SK-N-SH (cell line): ENCODE results near the gene PDZRN4. TPM values are rescaled to one million over a fixed set of nuclear protein-coding genes. Genes with fewer than 3 reads are reported as not detected.

ENCODE experiments used
- CTCF ChIA-PET: fragments of 300-600, 350-600 bp; formaldehyde crosslinking; extraction: SDS; loops from one replicate; lab custom pipeline; 2021; lab: Yijun Ruan, JAX
- POLR2A ChIA-PET: fragments of 350-600 bp; sonication (Branson Sonifier 250); formaldehyde crosslinking; extraction: SDS; loops from one replicate; lab custom pipeline; 2020; ENCODE audit warnings: antibody characterized with exemption, inconsistent platforms; lab: Yijun Ruan, JAX
- DNase-seq: peaks from one replicate; pipeline ENCODE4 v3.0.0; 2012
- H2AFZ ChIP-seq: fragments of 200-600 bp; sonication (generic); 2 replicates; pipeline ENCODE4 v1.8.1; 2016; ENCODE audit warnings: antibody characterized with exemption, mild to moderate bottlenecking, low read depth
- H3F3A ChIP-seq: fragments of 200-600 bp; sonication (generic); replicated peaks from 2 replicates; pipeline ENCODE3; 2016; ENCODE audit warnings: antibody characterized with exemption, mild to moderate bottlenecking; ENCODE audit not compliant: insufficient read depth
- H3K27ac ChIP-seq, 2 experiments: fragments of 200-500 bp in 1 of 2; fragments of 200-600 bp in 1 of 2; sonication (Bioruptor generic) in 1 of 2; sonication (generic), shearing (Covaris generic) in 1 of 2; 2 replicates each; pipeline versions ENCODE4 v1.5.1 to v1.6.1; 2014 to 2016; ENCODE audit warnings: low read depth in 2 of 2, inconsistent platforms in 1 of 2, low read length in 1 of 2, mild to moderate bottlenecking in 1 of 2, mixed read lengths in 1 of 2
- H3K27me3 ChIP-seq: fragments of 200-600 bp; sonication (generic), shearing (Covaris generic); 2 replicates; pipeline ENCODE4 v1.6.1; 2016; ENCODE audit warnings: mixed run types; ENCODE audit not compliant: insufficient read depth
- H3K36me3 ChIP-seq, 2 experiments: fragments of 200-500 bp in 1 of 2; fragments of 200-600 bp in 1 of 2; sonication (Bioruptor generic) in 1 of 2; sonication (generic) in 1 of 2; replicated peaks in 1 of 2; 2 replicates each; pipeline versions ENCODE3 to v1.5.1; 2014 to 2016; ENCODE audit warnings: low read length in 1 of 2, mild to moderate bottlenecking in 1 of 2; ENCODE audit not compliant: insufficient read depth in 2 of 2, control insufficient read depth in 1 of 2
- H3K4me1 ChIP-seq, 2 experiments: fragments of 200-500 bp in 1 of 2; fragments of 200-600 bp in 1 of 2; sonication (Bioruptor generic) in 1 of 2; sonication (generic), shearing (Covaris generic) in 1 of 2; 2 replicates each; pipeline versions ENCODE4 v1.5.1 to v1.6.1; 2014 to 2016; ENCODE audit warnings: low read depth in 1 of 2, low read length in 1 of 2, mixed run types in 1 of 2; ENCODE audit not compliant: insufficient read depth in 2 of 2, control insufficient read depth in 1 of 2
- H3K4me2 ChIP-seq: fragments of 200-600 bp; sonication (generic), shearing (Covaris generic); 2 replicates; pipeline ENCODE4 v1.6.1; 2017; ENCODE audit warnings: mixed run types
- H3K4me3 ChIP-seq, 2 experiments: fragments of 200-500 bp in 1 of 2; fragments of 200-600 bp in 1 of 2; sonication (Bioruptor generic) in 1 of 2; sonication (generic), shearing (Covaris generic) in 1 of 2; 2 replicates each; pipeline versions ENCODE4 v1.5.1 to v1.8.1; 2014 to 2016; ENCODE audit warnings: low read depth in 2 of 2, inconsistent platforms in 1 of 2, low read length in 1 of 2, mild to moderate bottlenecking in 1 of 2, mixed read lengths in 1 of 2, moderate library complexity in 1 of 2
- H3K79me2 ChIP-seq: fragments of 200-600 bp; sonication (generic); 2 replicates; pipeline ENCODE4 v1.8.1; 2017; ENCODE audit warnings: mild to moderate bottlenecking; ENCODE audit not compliant: insufficient read depth
- H3K9ac ChIP-seq: fragments of 200-600 bp; sonication (generic); 2 replicates; pipeline ENCODE4 v1.6.1; 2017; ENCODE audit warnings: mixed run types
- H3K9me2 ChIP-seq: fragments of 200-600 bp; sonication (generic); 2 replicates; pipeline ENCODE4 v1.6.1; 2017; ENCODE audit warnings: mixed run types
- H3K9me3 ChIP-seq: fragments of 200-600 bp; sonication (generic); 2 replicates; pipeline ENCODE4 v1.6.1; 2017; ENCODE audit warnings: mixed run types, mild to moderate bottlenecking, moderate library complexity
- H4K20me1 ChIP-seq: fragments of 200-600 bp; sonication (generic); 2 replicates; pipeline ENCODE4 v1.6.1; 2017; ENCODE audit warnings: mild to moderate bottlenecking, mixed run types; ENCODE audit not compliant: insufficient read depth
- CHD2 ChIP-seq: fragments of 150-350 bp; IDR thresholded peaks from 2 replicates; pipeline ENCODE4 v1.6.1; 2018; ENCODE audit warnings: low read length; ENCODE audit not compliant: partially characterized antibody
- ELF1 ChIP-seq: IDR thresholded peaks from 2 replicates; pipeline ENCODE4 v1.4.0; 2012
- FOXJ3 ChIP-seq: sonication (generic); formaldehyde crosslinking; IDR thresholded peaks from 2 replicates; pipeline ENCODE4 v1.5.1; 2020; ENCODE audit warnings: mild to moderate bottlenecking, missing genetic modification reagents
- GABPA ChIP-seq: IDR thresholded peaks from 2 replicates; pipeline ENCODE4 v1.4.0; 2012; ENCODE audit warnings: low read depth, mild to moderate bottlenecking
- POLR2AphosphoS5 ChIP-seq: IDR thresholded peaks from 2 replicates; pipeline ENCODE4 v1.6.1; 2012; ENCODE audit warnings: low read depth, low read length
- RFX5 ChIP-seq: IDR thresholded peaks from 2 replicates; pipeline ENCODE4 v1.6.1; 2012; ENCODE audit warnings: mild to moderate bottlenecking, improper control_type of control experiment, low read length
- RXRA ChIP-seq: IDR thresholded peaks from 2 replicates; pipeline ENCODE4 v1.4.0; 2012; ENCODE audit warnings: low read depth, mild to moderate bottlenecking, borderline replicate concordance
- TAF1 ChIP-seq: IDR thresholded peaks from 2 replicates; pipeline ENCODE4 v1.6.1; 2012; ENCODE audit warnings: low read depth, mild to moderate bottlenecking, low read length, moderate library complexity, borderline replicate concordance
- TCF12 ChIP-seq: IDR thresholded peaks from 2 replicates; pipeline ENCODE4 v1.4.0; 2012
- YY1 ChIP-seq: IDR thresholded peaks from 2 replicates; pipeline ENCODE4 v1.4.0; 2012; ENCODE audit warnings: low read depth, mild to moderate bottlenecking
- WGBS: methylation state at CpG from one replicate; pipeline ENCODE4 v1.1.6; 2017; ENCODE audit warnings: low lambda C conversion rate; 5-methylcytosine and 5-hydroxymethylcytosine counted together
- polyA plus RNA-seq, 3 experiments: library from polyadenylated mRNA; depleted of rRNA; stranded (reverse); fragments of >200 nt; gene quantifications; 2 replicates each; pipeline ENCODE4 v1.2.3, GENCODE V29; 2012
- TF ChIP-seq, protein P1 (sequence below): IDR thresholded peaks from 2 replicates; pipeline ENCODE4 v1.6.1; 2012; ENCODE audit warnings: mild to moderate bottlenecking, low read depth, low read length, moderate library complexity
- TF ChIP-seq, protein P2 (sequence below): fragments of 200-600 bp; sonication (generic); IDR thresholded peaks from 2 replicates; pipeline ENCODE4 v1.6.1; 2017; ENCODE audit warnings: antibody characterized with exemption, mild to moderate bottlenecking, moderate library complexity

Gene PDZRN4
- polyA plus RNA-seq, 1 of the 3 experiments (the other 2 are of a cell fraction), result 0.02 TPM

DNA sequence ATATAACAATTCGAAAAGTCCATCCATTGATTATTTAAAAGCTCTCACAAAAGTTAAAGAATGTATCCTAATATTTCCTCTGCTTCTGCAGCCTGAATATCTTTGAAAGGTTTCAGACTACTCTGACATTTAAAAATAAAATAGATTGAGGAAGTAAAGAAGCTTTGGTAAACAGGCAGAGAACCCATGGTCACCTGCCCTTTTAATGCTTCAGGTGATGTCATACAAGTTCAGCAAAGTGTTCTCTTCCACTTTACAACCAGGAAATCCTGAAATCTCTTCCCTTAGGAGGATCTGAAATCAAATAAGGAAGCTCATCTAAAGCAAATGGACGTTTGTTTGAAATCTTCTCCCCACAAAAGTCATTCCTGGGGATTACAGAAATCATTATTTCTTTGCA is 322.4 kb downstream of the PDZRN4 start:
- Histone ChIP-seq H3K79me2 (no peaks in the 10 kb centered on the region), H3K4me3 (no peak overlapping the region), H3K9ac (no peak overlapping the region), H3K9me3 (no peaks in the 10 kb centered on the region), H3K9me2 (no peaks in the 10 kb centered on the region), H3K4me2 (no peak overlapping the region), H2AFZ (no peak overlapping the region), H3K27me3 (no peaks in the 10 kb centered on the region), H3K4me1 (peaks cover 0 to 11% of the 10 kb centered on the region in 2 experiments; a peak in 1 of 4 replicates), H3K36me3 (no peaks in the 10 kb centered on the region), H3K27ac (no peak overlapping the region), H4K20me1 (no peaks in the 10 kb centered on the region), H3F3A (no peaks in the 10 kb centered on the region)
- 44% methylated on average over 2 of the region's 2 CpGs for WGBS
- TF ChIP-seq YY1, result no peak
- no peak for TF ChIP-seq TCF12
- no peak for TF ChIP-seq RFX5
- no peak for TF ChIP-seq FOXJ3
- no peak for TF ChIP-seq ELF1
- TF ChIP-seq CHD2, result no peak
- TF ChIP-seq POLR2AphosphoS5, result no peak
- no peak for TF ChIP-seq RXRA
- TF ChIP-seq, protein P1, sequence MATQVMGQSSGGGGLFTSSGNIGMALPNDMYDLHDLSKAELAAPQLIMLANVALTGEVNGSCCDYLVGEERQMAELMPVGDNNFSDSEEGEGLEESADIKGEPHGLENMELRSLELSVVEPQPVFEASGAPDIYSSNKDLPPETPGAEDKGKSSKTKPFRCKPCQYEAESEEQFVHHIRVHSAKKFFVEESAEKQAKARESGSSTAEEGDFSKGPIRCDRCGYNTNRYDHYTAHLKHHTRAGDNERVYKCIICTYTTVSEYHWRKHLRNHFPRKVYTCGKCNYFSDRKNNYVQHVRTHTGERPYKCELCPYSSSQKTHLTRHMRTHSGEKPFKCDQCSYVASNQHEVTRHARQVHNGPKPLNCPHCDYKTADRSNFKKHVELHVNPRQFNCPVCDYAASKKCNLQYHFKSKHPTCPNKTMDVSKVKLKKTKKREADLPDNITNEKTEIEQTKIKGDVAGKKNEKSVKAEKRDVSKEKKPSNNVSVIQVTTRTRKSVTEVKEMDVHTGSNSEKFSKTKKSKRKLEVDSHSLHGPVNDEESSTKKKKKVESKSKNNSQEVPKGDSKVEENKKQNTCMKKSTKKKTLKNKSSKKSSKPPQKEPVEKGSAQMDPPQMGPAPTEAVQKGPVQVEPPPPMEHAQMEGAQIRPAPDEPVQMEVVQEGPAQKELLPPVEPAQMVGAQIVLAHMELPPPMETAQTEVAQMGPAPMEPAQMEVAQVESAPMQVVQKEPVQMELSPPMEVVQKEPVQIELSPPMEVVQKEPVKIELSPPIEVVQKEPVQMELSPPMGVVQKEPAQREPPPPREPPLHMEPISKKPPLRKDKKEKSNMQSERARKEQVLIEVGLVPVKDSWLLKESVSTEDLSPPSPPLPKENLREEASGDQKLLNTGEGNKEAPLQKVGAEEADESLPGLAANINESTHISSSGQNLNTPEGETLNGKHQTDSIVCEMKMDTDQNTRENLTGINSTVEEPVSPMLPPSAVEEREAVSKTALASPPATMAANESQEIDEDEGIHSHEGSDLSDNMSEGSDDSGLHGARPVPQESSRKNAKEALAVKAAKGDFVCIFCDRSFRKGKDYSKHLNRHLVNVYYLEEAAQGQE, result no peak
- ChIA-PET POLR2A (no interaction called here), CTCF (no interaction called here)
- DNase-seq, result no peak

DNA sequence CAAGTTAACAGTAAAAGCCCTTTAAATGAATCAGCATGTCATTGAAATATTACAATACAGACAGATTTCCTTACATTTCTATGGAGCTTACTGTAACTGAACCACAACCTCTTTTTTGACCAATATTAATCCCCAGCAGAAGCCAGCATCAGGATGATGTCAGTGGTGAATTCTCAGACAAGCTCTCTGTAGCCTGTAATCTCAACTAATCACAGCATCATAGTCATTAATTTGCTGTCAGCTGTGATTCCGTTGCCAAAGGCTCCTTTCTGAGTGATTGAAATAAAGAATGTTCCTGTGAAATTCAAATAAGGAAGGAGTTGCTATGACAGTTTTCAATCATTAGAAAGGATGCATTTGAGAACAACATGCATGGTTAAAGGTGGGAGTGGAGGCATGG is 323.1 kb downstream of the PDZRN4 start:
- ChIA-PET CTCF (no interaction called here), POLR2A (no interaction called here)
- Histone ChIP-seq H3K4me3 (no peak overlapping the region), H3K79me2 (no peaks in the 10 kb centered on the region), H4K20me1 (no peaks in the 10 kb centered on the region), H3K36me3 (no peaks in the 10 kb centered on the region), H3K9me3 (no peaks in the 10 kb centered on the region), H3K27me3 (no peaks in the 10 kb centered on the region), H3F3A (no peaks in the 10 kb centered on the region), H3K9me2 (no peaks in the 10 kb centered on the region), H2AFZ (no peak overlapping the region), H3K27ac (no peak overlapping the region), H3K4me2 (no peak overlapping the region), H3K9ac (no peak overlapping the region), H3K4me1 (peaks cover 0 to 11% of the 10 kb centered on the region in 2 experiments; a peak in 1 of 4 replicates)
- TF ChIP-seq, protein P1, result no peak
- TF ChIP-seq TAF1, result no peak
- TF ChIP-seq, protein P2, sequence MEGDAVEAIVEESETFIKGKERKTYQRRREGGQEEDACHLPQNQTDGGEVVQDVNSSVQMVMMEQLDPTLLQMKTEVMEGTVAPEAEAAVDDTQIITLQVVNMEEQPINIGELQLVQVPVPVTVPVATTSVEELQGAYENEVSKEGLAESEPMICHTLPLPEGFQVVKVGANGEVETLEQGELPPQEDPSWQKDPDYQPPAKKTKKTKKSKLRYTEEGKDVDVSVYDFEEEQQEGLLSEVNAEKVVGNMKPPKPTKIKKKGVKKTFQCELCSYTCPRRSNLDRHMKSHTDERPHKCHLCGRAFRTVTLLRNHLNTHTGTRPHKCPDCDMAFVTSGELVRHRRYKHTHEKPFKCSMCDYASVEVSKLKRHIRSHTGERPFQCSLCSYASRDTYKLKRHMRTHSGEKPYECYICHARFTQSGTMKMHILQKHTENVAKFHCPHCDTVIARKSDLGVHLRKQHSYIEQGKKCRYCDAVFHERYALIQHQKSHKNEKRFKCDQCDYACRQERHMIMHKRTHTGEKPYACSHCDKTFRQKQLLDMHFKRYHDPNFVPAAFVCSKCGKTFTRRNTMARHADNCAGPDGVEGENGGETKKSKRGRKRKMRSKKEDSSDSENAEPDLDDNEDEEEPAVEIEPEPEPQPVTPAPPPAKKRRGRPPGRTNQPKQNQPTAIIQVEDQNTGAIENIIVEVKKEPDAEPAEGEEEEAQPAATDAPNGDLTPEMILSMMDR, result no peak
- no peak for TF ChIP-seq GABPA
- WGBS, result 21% methylated on average over 1 of the region's 1 CpG
- no peak for DNase-seq
